ENCODE data around the gene KCNQ1.

Gene KCNQ1

DNA sequence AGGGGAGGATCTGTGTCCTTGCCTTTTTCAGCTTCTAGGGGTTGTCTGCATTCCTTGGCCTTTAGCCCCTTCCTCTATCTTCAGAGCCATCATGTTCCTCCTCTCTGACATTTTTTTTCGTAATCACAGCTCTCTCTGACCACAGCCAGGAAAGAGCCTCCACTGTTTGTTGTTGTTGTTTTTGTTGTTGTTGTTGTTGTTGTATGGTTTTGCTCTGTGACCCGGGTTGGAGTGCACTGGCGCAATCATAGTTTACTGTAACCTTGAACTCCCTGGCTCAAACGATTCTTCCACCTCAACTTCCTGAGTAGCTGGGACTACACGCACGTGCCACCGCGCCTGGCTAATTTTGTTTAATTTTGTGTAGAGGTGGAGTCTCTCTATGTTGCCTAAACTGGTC is 310.3 kb downstream of the KCNQ1 start:
- DNase-seq (ENCODE audit: insufficient read length, low spot score), result no peak
- TF ChIP-seq PAX5 (IDR thresholded peaks at IDR 0.05; ENCODE audit: insufficient read depth, low read length, severe bottlenecking), result no peak
- no peak for FAIRE-seq

DNA sequence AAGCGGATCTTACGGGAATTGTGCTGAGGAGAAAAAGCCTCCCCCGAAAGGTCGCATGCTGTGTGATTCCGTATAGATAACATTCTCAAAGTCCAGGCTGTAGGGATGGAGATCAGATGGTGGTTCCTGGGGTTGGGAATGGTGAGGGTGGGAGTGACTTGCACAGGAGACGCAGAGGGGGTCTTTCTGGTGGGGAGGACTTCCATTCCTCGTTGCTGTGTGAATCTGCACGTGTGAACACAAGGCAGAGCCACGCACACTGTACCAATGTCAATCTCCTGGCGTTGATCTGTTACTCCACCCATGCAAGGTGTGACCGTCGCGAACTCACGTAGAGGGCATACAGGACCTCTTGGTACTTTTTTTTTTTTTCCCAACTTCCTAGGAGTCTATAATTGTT is 313.9 kb downstream of the KCNQ1 start:
- no peak for TF ChIP-seq POLR2A (IDR thresholded peaks at IDR 0.05; ENCODE audit: low read depth, low read length)
- TF ChIP-seq PAX5 (IDR thresholded peaks at IDR 0.05; ENCODE audit: insufficient read depth, low read length, severe bottlenecking), result no peak
- TF ChIP-seq SPI1 (IDR thresholded peaks at IDR 0.05; ENCODE audit: low read depth, low read length), result no peak
- TF ChIP-seq POU2F2 (IDR thresholded peaks at IDR 0.05; ENCODE audit: low read depth, low read length), result no peak
- no peak for TF ChIP-seq TAF1 (IDR thresholded peaks at IDR 0.05; ENCODE audit: low read depth, low read length)
- no peak for TF ChIP-seq POLR2AphosphoS5 (IDR thresholded peaks at IDR 0.05; ENCODE audit: low read depth, low read length)
- no peak for FAIRE-seq
- no peak for DNase-seq (ENCODE audit: insufficient read length, low spot score)

DNA sequence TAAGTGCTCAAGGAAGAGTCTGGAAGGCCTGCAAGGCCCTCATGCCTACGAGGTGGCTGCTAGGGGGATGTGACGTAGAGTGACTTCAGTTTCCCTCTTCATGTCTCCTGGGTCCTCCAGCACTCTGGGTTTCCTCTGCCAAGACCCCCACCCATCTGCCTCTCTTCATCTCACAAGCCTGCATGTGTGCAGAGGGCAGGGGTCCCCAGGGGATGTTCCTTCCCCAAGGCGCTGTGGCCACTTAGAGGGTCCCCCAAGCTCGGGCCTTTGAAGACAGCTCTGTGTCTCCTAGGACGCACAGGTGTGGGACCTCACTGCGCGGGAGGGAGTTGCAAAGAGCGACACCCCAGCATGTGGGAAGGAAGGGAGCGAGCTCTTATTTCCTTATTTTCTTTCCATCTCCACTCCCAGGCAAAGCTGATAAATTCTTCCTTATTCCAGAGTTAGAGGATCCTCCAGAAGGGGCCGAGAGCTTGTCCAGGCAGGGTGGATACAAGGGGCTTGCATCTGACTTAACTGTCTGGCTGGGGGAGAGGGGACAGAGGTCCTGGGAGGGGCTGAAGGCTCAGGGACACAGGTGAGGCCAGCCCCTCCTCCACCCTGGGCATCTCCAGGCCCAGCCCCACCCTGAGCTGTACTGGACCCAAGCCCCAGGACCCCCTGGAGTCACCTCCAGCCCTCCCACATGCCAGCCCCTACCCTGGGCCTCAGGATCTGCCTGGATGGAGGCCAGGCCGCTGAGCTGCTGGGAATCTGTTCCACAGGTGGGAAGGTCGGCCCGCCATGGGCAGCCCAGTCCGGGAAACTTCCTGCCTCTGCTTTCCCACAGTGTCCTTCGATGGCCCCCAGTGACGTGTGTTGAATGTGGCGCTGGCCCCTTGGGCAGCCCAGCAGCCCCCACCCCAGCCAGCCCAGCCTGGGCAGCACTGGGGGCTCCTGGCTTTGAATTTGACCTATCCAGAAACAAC is 314.7 kb downstream of the KCNQ1 start:
- TF ChIP-seq POLR2A (IDR thresholded peaks at IDR 0.05; ENCODE audit: low read depth, low read length) (no peak), PAX5 (IDR thresholded peaks at IDR 0.05; ENCODE audit: insufficient read depth, low read length, severe bottlenecking) (no peak), POLR2AphosphoS5 (IDR thresholded peaks at IDR 0.05; ENCODE audit: low read depth, low read length) (no peak), SPI1 (IDR thresholded peaks at IDR 0.05; ENCODE audit: low read depth, low read length) (no peak), TAF1 (IDR thresholded peaks at IDR 0.05; ENCODE audit: low read depth, low read length) (no peak), POU2F2 (IDR thresholded peaks at IDR 0.05; ENCODE audit: low read depth, low read length) (no peak)
- FAIRE-seq (no peak), DNase-seq (ENCODE audit: insufficient read length, low spot score) (no peak)

- FAIRE-seq (no peak), DNase-seq (ENCODE audit: insufficient read length, low spot score) (no peak)
- no peak for TF ChIP-seq POLR2AphosphoS5 (IDR thresholded peaks at IDR 0.05; ENCODE audit: low read depth, low read length)
- TF ChIP-seq POLR2A (IDR thresholded peaks at IDR 0.05; ENCODE audit: low read depth, low read length), result no peak
- TF ChIP-seq PAX5 (IDR thresholded peaks at IDR 0.05; ENCODE audit: insufficient read depth, low read length, severe bottlenecking), result no peak
- no peak for TF ChIP-seq POU2F2 (IDR thresholded peaks at IDR 0.05; ENCODE audit: low read depth, low read length)
- TF ChIP-seq TAF1 (IDR thresholded peaks at IDR 0.05; ENCODE audit: low read depth, low read length), result no peak
- no peak for TF ChIP-seq SPI1 (IDR thresholded peaks at IDR 0.05; ENCODE audit: low read depth, low read length)
Measured at GRCh38 chr11:2760196-2760871, 315.5 kb downstream of the KCNQ1 start.

DNA sequence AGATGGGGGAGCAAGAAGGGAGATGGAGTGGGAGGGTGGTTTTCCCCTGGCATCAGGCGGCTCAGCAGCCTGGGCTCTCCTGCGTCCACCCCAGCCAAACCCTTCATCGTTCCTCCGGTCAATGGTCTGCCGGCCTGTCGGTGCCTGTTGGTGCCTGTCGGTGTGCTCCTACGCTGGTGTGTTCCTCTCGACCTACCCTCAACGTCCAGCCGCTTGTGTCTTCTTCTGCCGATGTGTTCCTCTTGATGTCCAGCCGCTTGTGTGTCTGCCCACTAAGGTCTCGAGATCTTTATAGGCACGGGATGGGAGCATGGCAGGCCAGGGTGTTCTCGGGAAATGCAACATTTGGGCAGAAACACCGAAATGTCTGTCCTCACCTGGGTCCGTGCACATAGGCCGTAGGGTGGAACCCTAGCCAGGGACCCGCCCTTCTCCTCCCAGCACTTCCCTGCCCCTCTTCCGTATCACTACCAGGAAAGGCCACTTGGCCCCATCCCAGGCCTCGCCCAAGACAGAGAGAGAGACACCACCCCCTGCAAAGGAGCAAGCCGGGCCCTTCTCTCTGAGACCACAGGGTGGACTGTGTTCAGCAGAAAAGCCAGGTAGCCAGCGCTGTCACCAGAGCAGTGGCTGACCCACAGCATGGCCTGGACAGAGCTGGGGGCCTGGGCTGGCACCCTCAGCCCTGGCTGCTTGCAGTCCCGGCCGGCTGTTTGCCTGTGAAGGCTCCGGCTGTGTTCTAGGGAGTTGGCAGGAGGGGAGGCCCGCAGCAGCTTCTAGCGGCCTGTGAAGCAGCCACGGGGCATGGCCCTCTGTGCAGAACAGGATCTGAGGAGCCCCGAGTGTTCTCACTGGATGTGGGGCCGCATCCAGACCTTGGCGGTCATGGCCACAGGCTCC is 316.6 kb downstream of the KCNQ1 start:
- FAIRE-seq, result no peak
- TF ChIP-seq PAX5 (IDR thresholded peaks at IDR 0.05; ENCODE audit: insufficient read depth, low read length, severe bottlenecking), result no peak
- no peak for TF ChIP-seq POU2F2 (IDR thresholded peaks at IDR 0.05; ENCODE audit: low read depth, low read length)
- TF ChIP-seq POLR2AphosphoS5 (IDR thresholded peaks at IDR 0.05; ENCODE audit: low read depth, low read length), result no peak
- no peak for TF ChIP-seq POLR2A (IDR thresholded peaks at IDR 0.05; ENCODE audit: low read depth, low read length)
- no peak for DNase-seq (ENCODE audit: insufficient read length, low spot score)

DNA sequence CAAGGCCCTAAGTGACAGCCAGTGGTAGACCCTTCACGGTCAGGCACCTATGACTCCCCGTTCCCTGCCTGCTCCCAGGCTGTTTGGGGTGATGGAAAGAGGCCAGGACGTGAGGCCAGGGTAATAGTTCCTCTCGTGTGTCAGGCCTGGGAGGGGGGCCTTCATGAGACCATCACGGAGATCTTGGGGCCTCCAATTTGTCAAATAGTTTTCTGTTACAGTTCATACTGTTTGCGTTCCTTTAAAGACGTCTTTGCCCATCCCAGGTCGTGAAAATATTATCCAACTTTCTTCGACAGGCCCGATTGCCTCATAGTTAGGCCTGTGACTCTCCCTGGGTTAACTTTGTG is 317.2 kb downstream of the KCNQ1 start:
- TF ChIP-seq SPI1 (IDR thresholded peaks at IDR 0.05; ENCODE audit: low read depth, low read length), result no peak
- TF ChIP-seq POLR2AphosphoS5 (IDR thresholded peaks at IDR 0.05; ENCODE audit: low read depth, low read length), result no peak
- no peak for TF ChIP-seq POU2F2 (IDR thresholded peaks at IDR 0.05; ENCODE audit: low read depth, low read length)
- TF ChIP-seq PAX5 (IDR thresholded peaks at IDR 0.05; ENCODE audit: insufficient read depth, low read length, severe bottlenecking), result no peak
- no peak for TF ChIP-seq TAF1 (IDR thresholded peaks at IDR 0.05; ENCODE audit: low read depth, low read length)
- no peak for DNase-seq (ENCODE audit: insufficient read length, low spot score)
- no peak for FAIRE-seq

DNA sequence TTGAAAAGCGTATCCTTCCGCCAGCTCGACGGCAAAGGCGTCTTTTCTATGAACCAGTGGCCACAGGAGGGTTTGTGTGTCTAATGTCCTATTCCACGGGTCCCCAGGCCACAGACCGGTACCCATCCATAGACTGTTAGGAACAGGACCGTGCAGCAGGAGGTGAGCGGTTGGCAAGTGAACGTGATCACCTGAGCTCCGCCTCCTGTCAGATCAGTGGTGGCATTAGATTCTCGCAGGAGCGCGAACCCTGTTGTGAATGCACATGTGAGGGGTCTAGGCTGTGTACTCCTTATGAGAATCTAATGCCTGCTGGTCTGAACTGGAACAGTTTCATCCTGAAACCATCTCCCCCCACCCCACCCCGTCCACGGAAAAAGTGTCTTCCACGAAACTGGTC is 317.6 kb downstream of the KCNQ1 start:
- FAIRE-seq (no peak), DNase-seq (ENCODE audit: insufficient read length, low spot score) (no peak)
- TF ChIP-seq TAF1 (IDR thresholded peaks at IDR 0.05; ENCODE audit: low read depth, low read length) (no peak), SPI1 (IDR thresholded peaks at IDR 0.05; ENCODE audit: low read depth, low read length) (no peak), POU2F2 (IDR thresholded peaks at IDR 0.05; ENCODE audit: low read depth, low read length) (no peak), PAX5 (IDR thresholded peaks at IDR 0.05; ENCODE audit: insufficient read depth, low read length, severe bottlenecking) (no peak), POLR2AphosphoS5 (IDR thresholded peaks at IDR 0.05; ENCODE audit: low read depth, low read length) (no peak), POLR2A (IDR thresholded peaks at IDR 0.05; ENCODE audit: low read depth, low read length) (no peak)

DNA sequence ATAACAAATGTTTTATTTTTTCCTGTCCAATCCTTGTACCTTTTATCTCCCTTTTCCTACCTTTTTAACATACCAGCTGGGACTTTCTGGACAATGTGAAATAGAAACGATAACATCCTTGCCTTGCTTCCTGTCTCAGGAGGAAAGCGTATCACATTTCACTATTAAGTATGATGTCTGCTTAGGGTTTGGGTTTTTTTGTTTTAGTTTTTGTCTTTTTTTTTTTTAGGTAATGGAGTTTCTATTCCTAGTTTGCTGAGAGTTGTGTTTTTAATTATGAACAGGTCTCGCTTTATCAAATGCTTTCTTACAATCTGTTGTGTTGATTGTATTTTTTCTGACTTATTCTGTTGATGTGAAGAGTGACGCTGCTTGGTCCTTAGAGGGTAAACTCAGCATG is 319.2 kb downstream of the KCNQ1 start:
- TF ChIP-seq SPI1 (IDR thresholded peaks at IDR 0.05; ENCODE audit: low read depth, low read length), result no peak
- no peak for TF ChIP-seq PAX5 (IDR thresholded peaks at IDR 0.05; ENCODE audit: insufficient read depth, low read length, severe bottlenecking)
- TF ChIP-seq POU2F2 (IDR thresholded peaks at IDR 0.05; ENCODE audit: low read depth, low read length), result no peak
- no peak for TF ChIP-seq POLR2AphosphoS5 (IDR thresholded peaks at IDR 0.05; ENCODE audit: low read depth, low read length)
- no peak for TF ChIP-seq POLR2A (IDR thresholded peaks at IDR 0.05; ENCODE audit: low read depth, low read length)
- no peak for TF ChIP-seq TAF1 (IDR thresholded peaks at IDR 0.05; ENCODE audit: low read depth, low read length)
- no peak for DNase-seq (ENCODE audit: insufficient read length, low spot score)
- FAIRE-seq, result no peak

GRCh38 chr11:2765491-2765890 is 320.7 kb downstream of the KCNQ1 start:
- DNase-seq (ENCODE audit: insufficient read length, low spot score) (no peak), FAIRE-seq (no peak)
- TF ChIP-seq POLR2AphosphoS5 (IDR thresholded peaks at IDR 0.05; ENCODE audit: low read depth, low read length) (no peak), SPI1 (IDR thresholded peaks at IDR 0.05; ENCODE audit: low read depth, low read length) (no peak), POU2F2 (IDR thresholded peaks at IDR 0.05; ENCODE audit: low read depth, low read length) (no peak), TAF1 (IDR thresholded peaks at IDR 0.05; ENCODE audit: low read depth, low read length) (no peak), POLR2A (IDR thresholded peaks at IDR 0.05; ENCODE audit: low read depth, low read length) (no peak), PAX5 (IDR thresholded peaks at IDR 0.05; ENCODE audit: insufficient read depth, low read length, severe bottlenecking) (no peak)

All from GM12891 (cell line).